HG02938 (cell line): ENCODE results near the gene ADGRD1.

Source experiments
- ATAC-seq: cut with Tn5 transposase; IDR thresholded peaks from one replicate; pipeline ENCODE4 v1.9.1; 2021; ENCODE audit warnings: mild to moderate bottlenecking, moderate library complexity; ENCODE audit not compliant: unreplicated experiment

ADGRD1 gene

GRCh38 chr12:131020326-131021153 lies 66.8 kb downstream of the ADGRD1 start:
- ATAC-seq: no peak

- no peak for ATAC-seq
Measured at GRCh38 chr12:131021154-131021541, 67.4 kb downstream of the ADGRD1 start.

GRCh38 chr12:131024026-131024425 lies 70.3 kb downstream of the ADGRD1 start:
- no peak for ATAC-seq

GRCh38 chr12:131024721-131025120 lies 71.0 kb downstream of the ADGRD1 start:
- ATAC-seq: no peak

- ATAC-seq: no peak
Measured at GRCh38 chr12:131025234-131025633, 71.5 kb downstream of the ADGRD1 start.

GRCh38 chr12:131025939-131026702 lies 72.4 kb downstream of the ADGRD1 start:
- no peak for ATAC-seq

GRCh38 chr12:131026754-131027153 lies 73.0 kb downstream of the ADGRD1 start:
- no peak for ATAC-seq

GRCh38 chr12:131027264-131027663 lies 73.6 kb downstream of the ADGRD1 start:
- ATAC-seq: no peak

GRCh38 chr12:131027876-131028586 lies 74.3 kb downstream of the ADGRD1 start:
- ATAC-seq: no peak

- ATAC-seq: no peak
Measured at GRCh38 chr12:131028587-131029338, 75.1 kb downstream of the ADGRD1 start.

- ATAC-seq: no peak
Measured at GRCh38 chr12:131030472-131031328, 77.0 kb downstream of the ADGRD1 start.

GRCh38 chr12:131032082-131032750 lies 78.5 kb downstream of the ADGRD1 start:
- ATAC-seq: no peak

GRCh38 chr12:131033486-131033885 lies 79.8 kb downstream of the ADGRD1 start:
- ATAC-seq: no peak

GRCh38 chr12:131033886-131034482 lies 80.3 kb downstream of the ADGRD1 start:
- ATAC-seq: no peak

GRCh38 chr12:131034631-131035244 lies 81.0 kb downstream of the ADGRD1 start:
- ATAC-seq: no peak

- ATAC-seq: no peak
Measured at GRCh38 chr12:131035245-131035681, 81.6 kb downstream of the ADGRD1 start.

GRCh38 chr12:131038159-131038558 lies 84.5 kb downstream of the ADGRD1 start:
- ATAC-seq: no peak
